DOHH2 (cell line): ENCODE data around the gene GATB.

Source experiments
- EZH2phosphoT487 ChIP-seq: fragments of 200-600 bp; sonication (generic); IDR thresholded peaks from 2 replicates; pipeline ENCODE4 v1.6.1; 2017; ENCODE audit warnings: borderline replicate concordance, mild to moderate bottlenecking, antibody characterized with exemption, low read length, moderate library complexity, mixed read lengths
- TF ChIP-seq, protein P1 (sequence below): fragments of 200-600 bp; sonication (generic); IDR thresholded peaks from one replicate; pipeline ENCODE4 v1.5.1; 2014; ENCODE audit warnings: antibody characterized with exemption, mild to moderate bottlenecking, low read depth, low read length; ENCODE audit not compliant: poor library complexity, severe bottlenecking

GRCh38 chr4:151671541-151672059 is 89.2 kb downstream of the GATB start:
- TF ChIP-seq, protein P1, sequence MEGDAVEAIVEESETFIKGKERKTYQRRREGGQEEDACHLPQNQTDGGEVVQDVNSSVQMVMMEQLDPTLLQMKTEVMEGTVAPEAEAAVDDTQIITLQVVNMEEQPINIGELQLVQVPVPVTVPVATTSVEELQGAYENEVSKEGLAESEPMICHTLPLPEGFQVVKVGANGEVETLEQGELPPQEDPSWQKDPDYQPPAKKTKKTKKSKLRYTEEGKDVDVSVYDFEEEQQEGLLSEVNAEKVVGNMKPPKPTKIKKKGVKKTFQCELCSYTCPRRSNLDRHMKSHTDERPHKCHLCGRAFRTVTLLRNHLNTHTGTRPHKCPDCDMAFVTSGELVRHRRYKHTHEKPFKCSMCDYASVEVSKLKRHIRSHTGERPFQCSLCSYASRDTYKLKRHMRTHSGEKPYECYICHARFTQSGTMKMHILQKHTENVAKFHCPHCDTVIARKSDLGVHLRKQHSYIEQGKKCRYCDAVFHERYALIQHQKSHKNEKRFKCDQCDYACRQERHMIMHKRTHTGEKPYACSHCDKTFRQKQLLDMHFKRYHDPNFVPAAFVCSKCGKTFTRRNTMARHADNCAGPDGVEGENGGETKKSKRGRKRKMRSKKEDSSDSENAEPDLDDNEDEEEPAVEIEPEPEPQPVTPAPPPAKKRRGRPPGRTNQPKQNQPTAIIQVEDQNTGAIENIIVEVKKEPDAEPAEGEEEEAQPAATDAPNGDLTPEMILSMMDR = no peak
- no peak for TF ChIP-seq EZH2phosphoT487
